Measurements from ENCODE around the gene ZBTB20.

GRCh38 chr3:114406286-114406685 is 740.8 kb downstream of the ZBTB20 start:
- TF ChIP-seq CTCF (IDR thresholded peaks at IDR 0.05 in 8 of 11, conservative IDR thresholded peaks at IDR 0.05 in 3 of 11) (no peak), POLR2A (IDR thresholded peaks at IDR 0.05) (no peak)

All from spleen (tissue), 7 donors.